Activated CD4-positive, alpha-beta memory T cell treated with anti-CD3 and anti-CD28 coated beads, Interleukin-2, amount 10 ng/mL, durations not matched to agents 7 days and 5 days (primary cell): Measurements from ENCODE around the gene PTPN4. TPM values are rescaled to one million over a fixed set of nuclear protein-coding genes. Genes with fewer than 3 reads are reported as not detected.

Experiments used
- CTCF ChIA-PET: fragments of 350-600 bp; sonication (Branson Sonifier 250); formaldehyde crosslinking; loops from one replicate; lab custom pipeline; 2021; ENCODE audit warnings: antibody characterized with exemption, inconsistent platforms; lab: Charles Lee
- POLR2A ChIA-PET: fragments of 350-600 bp; sonication (Branson Sonifier 250); formaldehyde crosslinking; loops from one replicate; lab custom pipeline; 2021; ENCODE audit warnings: antibody characterized with exemption; lab: Charles Lee
- DNase-seq: peaks from one replicate; pipeline ENCODE4 v3.0.0-alpha.2; 2020
- H3K27ac Mint-ChIP-seq: one replicate; pipeline ENCODE4 v1.8.0; 2021; ENCODE audit warnings: mild to moderate bottlenecking, mixed read lengths
- H3K27me3 Mint-ChIP-seq: one replicate; pipeline ENCODE4 v1.8.0; 2021; ENCODE audit warnings: mixed read lengths
- H3K36me3 Mint-ChIP-seq: one replicate; pipeline ENCODE4 v1.8.0; 2021; ENCODE audit warnings: low read depth, mixed read lengths
- H3K4me1 Mint-ChIP-seq: one replicate; pipeline ENCODE4 v1.8.0; 2021; ENCODE audit warnings: mixed read lengths
- H3K4me3 Mint-ChIP-seq: one replicate; pipeline ENCODE4 v1.8.0; 2021; ENCODE audit warnings: mild to moderate bottlenecking, mixed read lengths
- H3K9me3 Mint-ChIP-seq: one replicate; pipeline ENCODE4 v1.8.0; 2021; ENCODE audit warnings: mixed read lengths
- total RNA-seq, 2 experiments: library from RNA; stranded (reverse); gene quantifications; one replicate each; pipeline ENCODE4 v1.2.3, GENCODE V29; 2021

PTPN4 gene
- total RNA-seq, 2 experiments from 2014 or later: 78.7 to 84.5 TPM

DNA sequence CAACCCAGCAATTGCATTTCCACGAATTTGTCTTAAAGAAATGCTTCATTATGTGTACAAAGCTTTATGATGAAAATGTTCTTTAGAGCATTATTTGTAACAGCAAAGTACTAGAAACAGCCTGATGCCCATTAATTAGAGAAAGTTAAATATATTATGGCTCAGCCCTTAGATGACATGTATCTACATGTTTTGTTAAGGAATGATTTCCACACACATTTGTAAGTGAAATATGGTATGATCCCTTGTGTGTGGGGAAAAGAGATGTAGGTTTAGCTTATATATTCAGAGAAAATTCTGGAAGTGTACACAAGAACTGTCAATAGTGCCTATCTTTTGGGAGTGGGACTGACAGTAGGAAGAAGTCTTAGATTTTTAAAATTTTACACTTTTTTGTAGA lies 3.8 kb upstream of the PTPN4 start:
- H3K4me1 Mint-ChIP-seq: peaks cover 17% of the 10 kb centered on the region
- no peak overlapping the region for H3K4me3 Mint-ChIP-seq
- ChIA-PET CTCF (interaction anchor here (1.1 to 6.9 kb wide), 4 partner anchors 22 to 420 kb away, joined by 3 to 59 read pairs (median 5); no protein-coding TSS in a partner anchor), POLR2A (no interaction called here)
- H3K27me3 Mint-ChIP-seq: peaks cover 9% of the 10 kb centered on the region
- no peaks in the 10 kb centered on the region for H3K9me3 Mint-ChIP-seq
- no peak overlapping the region for H3K27ac Mint-ChIP-seq
- peaks cover 2% of the 10 kb centered on the region for H3K36me3 Mint-ChIP-seq
- DNase-seq: no peak

DNA sequence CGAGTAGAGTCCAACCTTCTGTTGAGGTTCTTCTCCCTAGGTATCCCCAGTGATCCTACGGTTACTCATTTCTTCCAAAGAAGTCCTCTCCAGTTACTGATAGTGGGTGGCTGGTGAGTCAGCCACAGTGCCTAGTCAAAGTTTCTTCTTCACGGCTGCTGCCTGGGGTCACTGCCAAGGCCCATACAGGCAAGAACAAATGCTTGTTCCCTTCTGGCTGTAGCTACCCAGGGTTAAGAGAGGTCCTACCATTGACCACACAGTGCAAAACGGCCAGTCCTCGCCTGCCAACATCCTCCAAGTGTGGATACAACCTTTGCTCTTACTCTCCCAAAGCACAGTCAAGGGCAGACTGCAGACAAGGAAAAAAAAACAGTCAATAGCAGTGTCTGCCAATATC lies 2.9 kb upstream of the PTPN4 start:
- ChIA-PET CTCF (interaction anchor here (1.1 to 6.9 kb wide), 3 partner anchors 67 to 419 kb away, joined by 3 to 59 read pairs (median 6); no protein-coding TSS in a partner anchor), POLR2A (no interaction called here)
- Mint-ChIP-seq H3K9me3 (no peaks in the 10 kb centered on the region), H3K4me3 (no peak overlapping the region), H3K4me1 (peaks cover 22% of the 10 kb centered on the region), H3K27ac (no peak overlapping the region), H3K27me3 (peaks cover 4% of the 10 kb centered on the region), H3K36me3 (peaks cover 2% of the 10 kb centered on the region)
- DNase-seq: no peak

DNA sequence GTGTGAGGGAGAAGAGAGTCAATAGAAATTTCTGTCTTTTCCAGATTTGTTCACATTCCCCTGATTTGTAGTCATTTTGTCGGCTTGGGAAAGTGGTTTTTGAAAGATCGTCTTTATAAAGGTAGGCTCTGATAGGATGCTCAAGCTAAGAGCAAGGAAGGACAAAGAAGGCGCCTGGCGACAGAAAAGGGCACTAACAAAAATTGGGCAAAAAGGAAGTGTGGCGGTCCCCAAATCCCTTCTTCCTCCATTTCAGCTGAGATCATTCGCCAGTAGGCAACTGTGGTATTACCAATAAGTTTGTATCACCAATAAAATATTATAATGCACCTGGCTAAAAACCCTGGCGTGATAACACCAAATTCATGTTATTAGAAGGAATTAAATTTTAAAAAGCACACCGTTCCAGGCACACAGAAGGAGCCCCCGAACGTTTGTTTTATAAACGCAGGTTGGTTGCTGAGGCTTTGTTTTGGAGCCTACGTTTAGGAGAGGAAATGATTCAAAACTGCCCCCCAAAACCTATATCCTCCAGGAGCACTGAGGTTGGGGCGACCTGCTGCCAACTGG lies 756 bp upstream of the PTPN4 start:
- ChIA-PET CTCF (interaction anchor here (1.0 to 6.9 kb wide), 5 partner anchors 67 to 418 kb away, joined by 3 to 59 read pairs (median 5); no protein-coding TSS in a partner anchor), POLR2A (interaction anchor here (0.7 to 2.3 kb wide), 7 partner anchors 10 to 473 kb away, joined by 3 to 35 read pairs (median 6); partner anchors contain the start of gene TMEM177)
- Mint-ChIP-seq H3K4me1 (peaks cover 37% of the 10 kb centered on the region), H3K27me3 (peaks cover 2% of the 10 kb centered on the region), H3K9me3 (no peaks in the 10 kb centered on the region), H3K4me3 (peak overlapping the region; percentile 93), H3K36me3 (peaks cover 2% of the 10 kb centered on the region), H3K27ac (peak overlapping the region; percentile 91)
- no peak for DNase-seq

DNA sequence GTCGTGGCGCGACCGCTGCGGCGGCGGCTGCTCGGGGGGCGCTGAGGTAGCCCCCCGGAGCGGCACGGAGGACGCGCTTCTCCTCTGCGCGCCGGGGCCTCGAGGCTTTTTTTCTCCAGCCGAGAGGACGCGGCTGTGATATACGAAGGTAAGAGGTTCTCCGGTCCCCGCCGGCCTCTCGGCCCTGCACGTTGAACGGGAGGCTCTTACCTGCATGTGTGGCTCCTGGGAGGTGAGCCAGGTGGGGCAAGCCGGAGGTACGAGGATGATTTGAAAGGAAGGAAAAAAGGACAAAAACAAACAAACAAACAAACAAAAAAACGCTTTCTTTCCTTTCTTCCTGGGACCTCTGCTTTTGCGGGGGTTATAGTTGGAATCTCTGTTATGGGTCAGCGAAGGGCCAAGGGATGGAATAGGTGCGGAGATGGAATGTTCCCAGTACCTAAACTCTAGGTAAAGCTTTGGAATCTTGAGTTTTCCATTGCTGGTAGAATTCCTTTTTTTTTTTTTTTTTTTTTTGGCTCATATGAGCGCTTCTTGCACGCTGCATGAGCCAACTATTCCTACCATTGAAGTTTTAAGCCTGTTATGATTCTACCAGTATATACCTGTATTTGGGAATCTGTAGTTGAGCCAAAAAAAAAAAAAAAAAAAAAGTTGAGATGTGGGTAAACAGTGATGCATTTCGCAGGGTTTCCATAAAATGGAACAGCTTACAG lies 674 bp downstream of the PTPN4 start:
- Mint-ChIP-seq H3K4me1 (peaks cover 40% of the 10 kb centered on the region), H3K9me3 (no peaks in the 10 kb centered on the region), H3K27ac (peak overlapping the region; percentile 71), H3K36me3 (peaks cover 5% of the 10 kb centered on the region), H3K4me3 (peak overlapping the region; percentile 87), H3K27me3 (no peaks in the 10 kb centered on the region)
- ChIA-PET CTCF (interaction anchor here (0.6 to 2.3 kb wide), 10 partner anchors 13 to 416 kb away, joined by 3 to 7 read pairs (median 3); partner anchors contain the start of gene EPB41L5), POLR2A (interaction anchor here (0.9 to 2.3 kb wide), 11 partner anchors 12 to 472 kb away, joined by 3 to 35 read pairs (median 4); partner anchors contain the start of genes EPB41L5 and TMEM177)
- DNase-seq: no peak

DNA sequence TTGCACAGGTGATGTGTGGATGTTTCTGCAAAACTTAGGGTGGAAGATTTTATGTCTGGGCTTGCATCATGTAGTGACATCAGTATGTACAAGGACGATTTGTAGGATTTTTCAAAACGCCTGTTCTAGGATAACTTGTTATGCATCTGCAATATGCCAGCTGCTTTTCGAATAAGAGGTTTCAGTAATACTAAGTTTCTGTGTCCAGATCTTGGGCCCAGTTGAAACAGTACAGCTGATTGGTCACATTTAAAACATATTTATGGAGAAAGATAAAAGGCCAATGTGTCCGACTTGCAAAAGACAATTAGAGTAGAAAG lies 1.2 kb downstream of the PTPN4 start:
- Mint-ChIP-seq H3K9me3 (no peaks in the 10 kb centered on the region), H3K36me3 (peaks cover 9% of the 10 kb centered on the region), H3K27me3 (no peaks in the 10 kb centered on the region), H3K4me3 (peak overlapping the region; percentile 87), H3K27ac (peak overlapping the region; percentile 71), H3K4me1 (peaks cover 44% of the 10 kb centered on the region)
- CTCF ChIA-PET: interaction anchor here (0.7 to 2.3 kb wide), 8 partner anchors 10 to 552 kb away, joined by 3 to 8 read pairs (median 3); partner anchors contain the start of gene EPB41L5
- no peak for DNase-seq
- POLR2A ChIA-PET: interaction anchor here (0.9 to 2.3 kb wide), 8 partner anchors 13 to 416 kb away, joined by 3 to 35 read pairs (median 4); partner anchors contain the start of gene EPB41L5

DNA sequence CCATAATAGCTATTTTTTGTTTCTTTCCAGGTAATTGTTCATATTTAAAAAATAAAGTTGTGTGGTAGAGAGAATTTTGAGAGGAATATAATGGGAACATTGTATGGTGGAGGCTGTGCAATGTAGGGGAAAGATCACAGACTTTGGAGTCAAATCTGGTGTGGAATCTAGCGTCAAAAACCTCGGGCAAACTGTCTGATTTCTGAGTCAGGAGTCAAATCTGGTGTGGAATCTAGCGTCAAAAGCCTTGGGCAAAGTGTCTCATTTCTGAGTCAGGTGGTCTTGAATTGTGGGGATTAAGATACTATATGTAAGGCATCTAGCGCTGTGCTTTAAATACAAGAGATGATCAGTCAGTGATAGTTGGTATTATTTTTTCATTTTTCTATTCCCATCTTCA lies 5.1 kb downstream of the PTPN4 start:
- Mint-ChIP-seq H3K4me1 (peaks cover 32% of the 10 kb centered on the region), H3K9me3 (no peaks in the 10 kb centered on the region), H3K4me3 (no peak overlapping the region), H3K36me3 (peaks cover 9% of the 10 kb centered on the region), H3K27ac (no peak overlapping the region), H3K27me3 (no peaks in the 10 kb centered on the region)
- ChIA-PET POLR2A (no interaction called here), CTCF (no interaction called here)
- DNase-seq: no peak

DNA sequence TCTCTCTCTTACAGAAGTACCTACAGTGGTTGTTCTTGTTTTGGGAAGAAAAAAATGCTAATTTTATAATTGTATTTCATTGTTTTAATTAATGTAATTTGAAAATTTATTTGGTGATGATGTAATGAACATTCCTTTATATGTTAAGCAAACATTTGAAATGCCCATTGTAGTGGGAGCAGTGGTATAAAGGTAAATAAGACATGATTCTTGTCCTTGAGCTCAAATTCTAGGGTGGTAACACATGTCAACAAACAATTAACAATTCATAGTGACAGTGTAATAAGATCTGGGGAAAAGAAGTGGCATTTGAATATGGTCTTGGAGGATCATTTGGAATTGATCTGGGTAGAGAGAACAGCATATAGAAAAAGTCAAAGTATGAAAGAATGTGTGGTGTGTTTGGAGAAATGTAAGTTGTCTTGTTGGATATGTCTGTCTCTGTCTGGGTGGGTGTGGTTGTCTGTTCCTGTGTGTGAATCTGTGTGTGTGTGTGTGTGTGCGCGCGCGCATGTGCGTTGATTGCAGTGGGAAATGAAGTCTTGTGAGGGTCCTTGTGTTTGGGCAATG lies 5.8 kb downstream of the PTPN4 start:
- no peak for DNase-seq
- Mint-ChIP-seq H3K9me3 (no peaks in the 10 kb centered on the region), H3K4me3 (no peak overlapping the region), H3K36me3 (peaks cover 7% of the 10 kb centered on the region), H3K27me3 (no peaks in the 10 kb centered on the region), H3K4me1 (peaks cover 32% of the 10 kb centered on the region), H3K27ac (no peak overlapping the region)
- POLR2A ChIA-PET: no interaction called here
- CTCF ChIA-PET: no interaction called here

DNA sequence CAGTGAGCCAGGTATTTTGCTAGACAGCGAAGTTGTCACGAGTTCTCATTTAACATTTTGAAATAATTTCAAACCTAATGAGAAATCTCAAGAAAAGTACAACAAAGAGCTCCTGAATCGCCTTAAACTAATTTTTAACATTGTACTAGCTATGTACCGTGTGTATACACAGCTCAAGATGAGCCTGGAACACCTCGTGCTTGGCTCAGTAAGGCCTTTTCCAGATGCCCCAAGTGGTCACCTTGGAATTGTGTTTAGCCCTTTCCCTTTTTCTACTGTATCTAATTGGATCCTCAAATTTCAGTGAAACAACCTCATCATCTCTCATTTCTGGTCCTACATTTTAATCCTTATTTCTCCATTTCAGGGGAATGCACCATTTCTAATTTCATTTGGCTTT lies 7.2 kb downstream of the PTPN4 start:
- no peak for DNase-seq
- H3K27ac Mint-ChIP-seq: no peak overlapping the region
- H3K9me3 Mint-ChIP-seq: no peaks in the 10 kb centered on the region
- POLR2A ChIA-PET: no interaction called here
- CTCF ChIA-PET: no interaction called here
- H3K4me3 Mint-ChIP-seq: no peak overlapping the region
- H3K27me3 Mint-ChIP-seq: no peaks in the 10 kb centered on the region
- peaks cover 11% of the 10 kb centered on the region for H3K36me3 Mint-ChIP-seq
- peaks cover 22% of the 10 kb centered on the region for H3K4me1 Mint-ChIP-seq

DNA sequence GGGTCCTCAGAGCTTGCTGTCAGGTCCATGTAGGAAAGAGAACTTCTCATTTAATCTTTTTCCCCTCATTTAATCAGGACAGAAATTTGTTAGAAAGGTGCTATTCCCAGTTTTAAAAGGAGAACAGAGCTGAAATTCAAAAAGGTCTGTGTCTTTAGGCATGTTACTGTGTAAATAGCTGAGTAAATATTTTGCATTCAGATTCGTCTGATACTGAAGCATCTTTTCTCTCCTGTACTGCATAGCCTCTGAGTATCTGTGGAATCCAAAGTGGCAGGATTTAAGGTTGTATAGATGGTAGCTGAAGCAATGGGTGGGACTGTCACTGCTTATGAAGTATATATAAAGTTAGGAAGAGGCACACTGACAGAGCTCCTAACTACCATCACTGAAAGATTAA lies 9.0 kb downstream of the PTPN4 start:
- Mint-ChIP-seq H3K27me3 (no peaks in the 10 kb centered on the region), H3K27ac (no peak overlapping the region), H3K9me3 (no peaks in the 10 kb centered on the region), H3K4me1 (peaks cover 11% of the 10 kb centered on the region), H3K4me3 (no peak overlapping the region), H3K36me3 (peaks cover 11% of the 10 kb centered on the region)
- CTCF ChIA-PET: no interaction called here
- POLR2A ChIA-PET: interaction anchor here (1.6 kb wide), 1 partner anchor 10 kb away, joined by 6 read pairs; the partner anchor contains the start of gene PTPN4
- DNase-seq: no peak

DNA sequence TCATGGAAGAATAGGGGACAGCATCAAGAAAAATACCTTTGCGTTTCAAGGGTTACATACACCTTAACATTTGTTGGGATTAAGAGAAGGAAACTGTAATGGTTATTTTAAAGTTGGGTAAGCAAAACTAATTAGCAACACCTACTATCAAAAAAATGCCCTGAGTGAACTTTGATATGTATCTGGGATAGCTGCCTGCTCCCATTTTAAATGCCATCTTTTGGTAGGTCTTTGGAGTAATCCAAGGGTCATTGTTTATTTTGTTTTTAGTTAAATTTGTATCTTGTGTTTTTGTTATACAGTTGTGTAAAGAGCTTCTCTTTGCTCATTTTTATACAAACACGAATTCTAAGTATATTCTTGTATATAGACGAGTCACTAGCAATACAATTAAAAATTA lies 9.9 kb downstream of the PTPN4 start:
- POLR2A ChIA-PET: no interaction called here
- Mint-ChIP-seq H3K36me3 (peaks cover 13% of the 10 kb centered on the region), H3K9me3 (peaks cover 1% of the 10 kb centered on the region)

DNA sequence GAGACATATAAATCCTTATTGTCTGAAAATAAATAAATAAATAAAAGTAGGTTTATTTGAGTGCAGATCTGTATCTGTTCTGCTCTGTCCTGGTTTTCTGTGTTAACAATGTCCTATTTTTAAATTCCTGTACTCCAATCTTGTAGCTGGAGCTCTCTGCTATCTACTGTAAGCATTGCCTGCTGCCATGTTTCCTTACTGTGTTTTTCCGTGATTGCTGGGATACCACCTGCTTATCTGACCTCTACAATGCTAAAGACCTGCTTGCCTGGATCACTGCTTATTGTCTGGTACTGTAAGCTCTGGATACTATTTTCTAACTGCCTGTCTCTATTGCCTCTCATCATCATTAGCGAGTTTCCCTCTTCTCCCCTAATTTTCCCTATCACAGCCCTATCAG lies 11.6 kb downstream of the PTPN4 start:
- Mint-ChIP-seq H3K9me3 (peaks cover 1% of the 10 kb centered on the region), H3K27ac (no peak overlapping the region), H3K27me3 (no peaks in the 10 kb centered on the region), H3K36me3 (peaks cover 7% of the 10 kb centered on the region), H3K4me3 (no peak overlapping the region), H3K4me1 (peaks cover 4% of the 10 kb centered on the region)
- CTCF ChIA-PET: interaction anchor here (1.1 kb wide), 1 partner anchor 10 kb away, joined by 3 read pairs; no protein-coding TSS in a partner anchor
- POLR2A ChIA-PET: no interaction called here
- no peak for DNase-seq

More for the DNA sequence above, 9.9 kb downstream of the PTPN4 start:
- DNase-seq: no peak
- Mint-ChIP-seq H3K27ac (no peak overlapping the region), H3K27me3 (no peaks in the 10 kb centered on the region), H3K4me1 (peaks cover 8% of the 10 kb centered on the region), H3K4me3 (no peak overlapping the region)
- CTCF ChIA-PET: no interaction called here

DNA sequence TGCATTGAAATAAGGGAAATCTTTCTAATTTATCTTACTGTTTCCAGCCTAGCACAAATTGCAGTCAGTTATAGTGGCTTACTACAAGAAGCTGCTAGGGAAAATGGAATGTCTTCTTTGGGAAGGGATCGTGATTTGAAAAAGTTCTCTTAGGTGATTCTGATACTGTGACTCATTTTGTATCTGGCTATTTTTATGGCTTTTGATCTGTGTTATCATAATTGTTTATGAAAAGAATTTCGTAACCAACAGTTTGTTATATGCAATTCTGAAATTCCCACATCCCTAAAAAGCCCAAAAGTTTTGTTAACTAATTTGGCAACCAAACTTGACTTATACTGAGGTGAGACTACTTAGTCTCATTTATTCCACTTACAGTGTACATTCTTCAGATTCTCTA lies 12.4 kb downstream of the PTPN4 start:
- H3K9me3 Mint-ChIP-seq: peaks cover 1% of the 10 kb centered on the region
- peaks cover 7% of the 10 kb centered on the region for H3K36me3 Mint-ChIP-seq
- no peak for DNase-seq
- H3K4me1 Mint-ChIP-seq: peaks cover 4% of the 10 kb centered on the region
- no peaks in the 10 kb centered on the region for H3K27me3 Mint-ChIP-seq
- CTCF ChIA-PET: no interaction called here
- POLR2A ChIA-PET: interaction anchor here (1.3 kb wide), 1 partner anchor 12 kb away, joined by 3 read pairs; the partner anchor contains the start of gene PTPN4
- H3K4me3 Mint-ChIP-seq: no peak overlapping the region
- no peak overlapping the region for H3K27ac Mint-ChIP-seq

DNA sequence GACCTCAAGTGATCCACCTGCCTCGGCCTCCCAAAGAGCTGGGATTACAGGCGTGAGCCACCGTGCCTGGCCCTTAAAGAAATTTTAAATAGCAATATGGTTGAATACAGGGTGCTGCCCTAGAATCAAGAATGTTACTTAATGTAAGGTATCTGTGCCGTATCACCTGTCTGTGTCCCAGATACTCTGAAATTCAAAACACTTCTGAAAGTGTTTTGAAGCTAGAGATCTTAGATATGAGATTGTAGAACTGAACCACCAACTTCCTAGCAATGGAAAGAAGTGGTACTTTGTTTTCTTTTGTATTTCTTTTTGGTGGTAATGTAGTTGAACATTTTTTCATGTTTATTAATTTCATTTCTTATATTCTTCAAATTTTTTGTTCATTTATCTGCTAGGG lies 13.0 kb downstream of the PTPN4 start:
- Mint-ChIP-seq H3K9me3 (peaks cover 1% of the 10 kb centered on the region), H3K27me3 (no peaks in the 10 kb centered on the region), H3K36me3 (peaks cover 7% of the 10 kb centered on the region), H3K27ac (no peak overlapping the region), H3K4me1 (peaks cover 4% of the 10 kb centered on the region), H3K4me3 (no peak overlapping the region)
- ChIA-PET CTCF (interaction anchor here (0.5 kb wide), 1 partner anchor 234 kb away, joined by 3 read pairs; no protein-coding TSS in a partner anchor), POLR2A (interaction anchor here (1.3 kb wide), 1 partner anchor 13 kb away, joined by 3 read pairs; the partner anchor contains the start of gene PTPN4)
- DNase-seq: no peak
